ENCODE measurements around the gene LRRC3.

Gene LRRC3

GRCh38 chr21:44442266-44443125, 12.8 kb upstream of the LRRC3 start:
- no peak overlapping the region for H3K27ac ChIP-seq (ENCODE audit: low read length)
- no peaks in the 10 kb centered on the region for H3K27me3 ChIP-seq (ENCODE audit: low read depth, low read length)
- no peak overlapping the region for H3K4me3 ChIP-seq (ENCODE audit: low read depth in 1 of 2, low read length in 2 of 2)
- no peaks in the 10 kb centered on the region for H3K36me3 ChIP-seq (ENCODE audit: control insufficient read depth in 1 of 2, insufficient read depth in 2 of 2, low read length in 2 of 2)
- H3K9me3 ChIP-seq (ENCODE audit: control insufficient read depth in 1 of 2, low read length in 2 of 2): no peaks in the 10 kb centered on the region
- H3K4me1 ChIP-seq (ENCODE audit: control insufficient read depth in 1 of 2, insufficient read depth in 2 of 2, low read length in 2 of 2): peaks cover 0 to 16% of the 10 kb centered on the region in 2 donors

GRCh38 chr21:44443291-44443890, 11.9 kb upstream of the LRRC3 start:
- Histone ChIP-seq H3K4me3 (ENCODE audit: low read depth in 1 of 2, low read length in 2 of 2) (no peak overlapping the region), H3K36me3 (ENCODE audit: control insufficient read depth in 1 of 2, insufficient read depth in 2 of 2, low read length in 2 of 2) (no peaks in the 10 kb centered on the region), H3K9me3 (ENCODE audit: control insufficient read depth in 1 of 2, low read length in 2 of 2) (no peaks in the 10 kb centered on the region), H3K4me1 (ENCODE audit: control insufficient read depth in 1 of 2, insufficient read depth in 2 of 2, low read length in 2 of 2) (peaks cover 0 to 7% of the 10 kb centered on the region in 2 donors), H3K27me3 (ENCODE audit: low read depth, low read length) (no peaks in the 10 kb centered on the region), H3K27ac (ENCODE audit: low read length) (no peak overlapping the region)

GRCh38 chr21:44443891-44444285, 11.4 kb upstream of the LRRC3 start:
- no peaks in the 10 kb centered on the region for H3K36me3 ChIP-seq (ENCODE audit: control insufficient read depth in 1 of 2, insufficient read depth in 2 of 2, low read length in 2 of 2)
- H3K27me3 ChIP-seq (ENCODE audit: low read depth, low read length): no peaks in the 10 kb centered on the region
- H3K9me3 ChIP-seq (ENCODE audit: control insufficient read depth in 1 of 2, low read length in 2 of 2): no peaks in the 10 kb centered on the region
- H3K4me1 ChIP-seq (ENCODE audit: control insufficient read depth in 1 of 2, insufficient read depth in 2 of 2, low read length in 2 of 2): peaks cover 0 to 11% of the 10 kb centered on the region in 2 donors
- no peak overlapping the region for H3K4me3 ChIP-seq (ENCODE audit: low read depth in 1 of 2, low read length in 2 of 2)
- H3K27ac ChIP-seq (ENCODE audit: low read length): no peak overlapping the region

- no peak overlapping the region for H3K27ac ChIP-seq (ENCODE audit: low read length)
- no peaks in the 10 kb centered on the region for H3K27me3 ChIP-seq (ENCODE audit: low read depth, low read length)
- H3K36me3 ChIP-seq (ENCODE audit: control insufficient read depth in 1 of 2, insufficient read depth in 2 of 2, low read length in 2 of 2): no peaks in the 10 kb centered on the region
- H3K4me1 ChIP-seq (ENCODE audit: control insufficient read depth in 1 of 2, insufficient read depth in 2 of 2, low read length in 2 of 2): peaks cover 0 to 8% of the 10 kb centered on the region in 2 donors
- no peaks in the 10 kb centered on the region for H3K9me3 ChIP-seq (ENCODE audit: control insufficient read depth in 1 of 2, low read length in 2 of 2)
- H3K4me3 ChIP-seq (ENCODE audit: low read depth in 1 of 2, low read length in 2 of 2): no peak overlapping the region
These were observed 10.9 kb upstream of the LRRC3 start for GRCh38 chr21:44444286-44444931.

- H3K4me3 ChIP-seq (ENCODE audit: low read depth in 1 of 2, low read length in 2 of 2): no peak overlapping the region
- no peaks in the 10 kb centered on the region for H3K27me3 ChIP-seq (ENCODE audit: low read depth, low read length)
- H3K27ac ChIP-seq (ENCODE audit: low read length): no peak overlapping the region
- H3K4me1 ChIP-seq (ENCODE audit: control insufficient read depth in 1 of 2, insufficient read depth in 2 of 2, low read length in 2 of 2): peaks cover 0 to 7% of the 10 kb centered on the region in 2 donors
- H3K36me3 ChIP-seq (ENCODE audit: control insufficient read depth in 1 of 2, insufficient read depth in 2 of 2, low read length in 2 of 2): no peaks in the 10 kb centered on the region
- no peaks in the 10 kb centered on the region for H3K9me3 ChIP-seq (ENCODE audit: control insufficient read depth in 1 of 2, low read length in 2 of 2)
These were observed 10.0 kb upstream of the LRRC3 start for GRCh38 chr21:44445145-44445812.

- no peaks in the 10 kb centered on the region for H3K36me3 ChIP-seq (ENCODE audit: control insufficient read depth in 1 of 2, insufficient read depth in 2 of 2, low read length in 2 of 2)
- no peaks in the 10 kb centered on the region for H3K27me3 ChIP-seq (ENCODE audit: low read depth, low read length)
- H3K4me1 ChIP-seq (ENCODE audit: control insufficient read depth in 1 of 2, insufficient read depth in 2 of 2, low read length in 2 of 2): peaks cover 0 to 7% of the 10 kb centered on the region in 2 donors
- no peak overlapping the region for H3K27ac ChIP-seq (ENCODE audit: low read length)
- H3K9me3 ChIP-seq (ENCODE audit: control insufficient read depth in 1 of 2, low read length in 2 of 2): no peaks in the 10 kb centered on the region
- no peak overlapping the region for H3K4me3 ChIP-seq (ENCODE audit: low read depth in 1 of 2, low read length in 2 of 2)
These were observed 6.6 kb upstream of the LRRC3 start for GRCh38 chr21:44448651-44449131.

GRCh38 chr21:44449473-44450363, 5.6 kb upstream of the LRRC3 start:
- Histone ChIP-seq H3K27me3 (ENCODE audit: low read depth, low read length) (no peaks in the 10 kb centered on the region), H3K27ac (ENCODE audit: low read length) (no peak overlapping the region), H3K36me3 (ENCODE audit: control insufficient read depth in 1 of 2, insufficient read depth in 2 of 2, low read length in 2 of 2) (no peaks in the 10 kb centered on the region), H3K4me1 (ENCODE audit: control insufficient read depth in 1 of 2, insufficient read depth in 2 of 2, low read length in 2 of 2) (peaks cover 0 to 7% of the 10 kb centered on the region in 2 donors), H3K9me3 (ENCODE audit: control insufficient read depth in 1 of 2, low read length in 2 of 2) (no peaks in the 10 kb centered on the region), H3K4me3 (ENCODE audit: low read depth in 1 of 2, low read length in 2 of 2) (no peak overlapping the region)

GRCh38 chr21:44450402-44450801, 4.9 kb upstream of the LRRC3 start:
- no peak overlapping the region for H3K27ac ChIP-seq (ENCODE audit: low read length)
- H3K4me3 ChIP-seq (ENCODE audit: low read depth in 1 of 2, low read length in 2 of 2): no peak overlapping the region
- no peaks in the 10 kb centered on the region for H3K9me3 ChIP-seq (ENCODE audit: control insufficient read depth in 1 of 2, low read length in 2 of 2)
- no peaks in the 10 kb centered on the region for H3K36me3 ChIP-seq (ENCODE audit: control insufficient read depth in 1 of 2, insufficient read depth in 2 of 2, low read length in 2 of 2)
- H3K27me3 ChIP-seq (ENCODE audit: low read depth, low read length): no peaks in the 10 kb centered on the region
- H3K4me1 ChIP-seq (ENCODE audit: control insufficient read depth in 1 of 2, insufficient read depth in 2 of 2, low read length in 2 of 2): peaks cover 0 to 10% of the 10 kb centered on the region in 2 donors

GRCh38 chr21:44450999-44451398, 4.3 kb upstream of the LRRC3 start:
- H3K4me3 ChIP-seq (ENCODE audit: low read depth in 1 of 2, low read length in 2 of 2): no peak overlapping the region
- H3K9me3 ChIP-seq (ENCODE audit: control insufficient read depth in 1 of 2, low read length in 2 of 2): no peaks in the 10 kb centered on the region
- no peak overlapping the region for H3K27ac ChIP-seq (ENCODE audit: low read length)
- no peaks in the 10 kb centered on the region for H3K36me3 ChIP-seq (ENCODE audit: control insufficient read depth in 1 of 2, insufficient read depth in 2 of 2, low read length in 2 of 2)
- H3K4me1 ChIP-seq (ENCODE audit: control insufficient read depth in 1 of 2, insufficient read depth in 2 of 2, low read length in 2 of 2): peaks cover 0 to 12% of the 10 kb centered on the region in 2 donors
- H3K27me3 ChIP-seq (ENCODE audit: low read depth, low read length): no peaks in the 10 kb centered on the region

- no peak overlapping the region for H3K27ac ChIP-seq (ENCODE audit: low read length)
- no peak overlapping the region for H3K4me3 ChIP-seq (ENCODE audit: low read depth in 1 of 2, low read length in 2 of 2)
- H3K36me3 ChIP-seq (ENCODE audit: control insufficient read depth in 1 of 2, insufficient read depth in 2 of 2, low read length in 2 of 2): peaks cover 0 to 3% of the 10 kb centered on the region in 2 donors
- H3K9me3 ChIP-seq (ENCODE audit: control insufficient read depth in 1 of 2, low read length in 2 of 2): no peaks in the 10 kb centered on the region
- H3K4me1 ChIP-seq (ENCODE audit: control insufficient read depth in 1 of 2, insufficient read depth in 2 of 2, low read length in 2 of 2): peaks cover 0 to 20% of the 10 kb centered on the region in 2 donors
- H3K27me3 ChIP-seq (ENCODE audit: low read depth, low read length): no peaks in the 10 kb centered on the region
These were observed 2.2 kb upstream of the LRRC3 start for GRCh38 chr21:44453120-44453519.

Measured in muscle layer of duodenum (tissue), 2 donors.